HepG2 (cell line): ENCODE data around the gene ATAD3C. TPM values are rescaled to one million over a fixed set of nuclear protein-coding genes. Genes with fewer than 3 reads are reported as not detected.

Experiments used
- ATAC-seq: fragments of 200-7000 bp; cut with Tn5 transposase; 3 replicates; pipeline ENCODE4 v1.9.1; 2020; ENCODE audit warnings: mild to moderate bottlenecking, moderate library complexity
- BruUV-seq: library from RNA; stranded (reverse); fragments of 400-500 nt; replicated peaks from 2 replicates; lab custom pipeline; 2021; lab: Mats Ljungman, UMichigan
- CTCF ChIA-PET: fragments of 300-600 bp; formaldehyde crosslinking; extraction: SDS; loops from one replicate; lab custom pipeline; 2021; ENCODE audit warnings: low total read pairs, inconsistent platforms, low intra/inter-chr PET ratio; lab: Yijun Ruan, JAX
- POLR2A ChIA-PET: fragments of 350-600 bp; sonication (Branson Sonifier 250); formaldehyde crosslinking; loops from one replicate; lab custom pipeline; 2020; ENCODE audit warnings: antibody characterized with exemption, inconsistent platforms; lab: Yijun Ruan, JAX
- DNase-seq: peaks from one replicate; pipeline ENCODE4 v3.0.0-alpha.2; 2015; ENCODE audit warnings: low spot score
- FAIRE-seq: peaks from 3 replicates; lab custom pipeline; 2011; peaks lifted over from hg19 to GRCh38; lab: Jason Lieb, UNC
- H2AFZ ChIP-seq: one replicate; pipeline ENCODE4 v1.6.1; 2011; ENCODE audit warnings: low read length, inconsistent platforms
- H3K27ac ChIP-seq: fragments of 300-600 bp; 3 replicates; pipeline ENCODE4 v1.8.0; 2011; ENCODE audit warnings: mixed run types, mild to moderate bottlenecking, mixed read lengths, low read length, inconsistent platforms; ENCODE audit not compliant: insufficient read depth; ENCODE audit errors: extremely low read length
- H3K27me3 ChIP-seq, 2 experiments: fragments of 200-600 bp in 1 of 2; 2 replicates in 1 of 2; 3 replicates in 1 of 2; pipeline versions ENCODE4 v1.6.0 to v1.8.0; 2011; ENCODE audit warnings: low read length in 2 of 2, mild to moderate bottlenecking in 2 of 2, moderate library complexity in 2 of 2, inconsistent platforms in 1 of 2; ENCODE audit not compliant: insufficient read depth in 2 of 2, control insufficient read depth in 1 of 2
- H3K36me3 ChIP-seq, 2 experiments: fragments of 200-600 bp in 1 of 2; replicated peaks in 1 of 2; 2 replicates in 1 of 2; 3 replicates in 1 of 2; pipeline versions ENCODE4 v1.5.1 to v1.8.0; 2011; ENCODE audit warnings: low read length in 2 of 2, inconsistent platforms in 1 of 2; ENCODE audit not compliant: insufficient read depth in 2 of 2, control insufficient read depth in 1 of 2
- H3K4me1 ChIP-seq: 2 replicates; pipeline ENCODE4 v1.5.1; 2012; ENCODE audit warnings: low read length, inconsistent platforms; ENCODE audit not compliant: insufficient read depth
- H3K4me2 ChIP-seq: 2 replicates; pipeline ENCODE4 v1.6.0; 2011; ENCODE audit warnings: low read depth, low read length, inconsistent platforms
- H3K4me3 ChIP-seq, 3 experiments: fragments of 200-600 bp in 1 of 3; sonication (generic), shearing (Covaris generic) in 1 of 3; replicated peaks in 1 of 3; 2 replicates each; pipeline ENCODE4 v1.5.1; 2011 to 2016; ENCODE audit warnings: low read length in 3 of 3, inconsistent platforms in 2 of 3, low read depth in 2 of 3, mild to moderate bottlenecking in 2 of 3, control low read depth in 1 of 3, mixed read lengths in 1 of 3; ENCODE audit not compliant: insufficient read depth in 1 of 3
- H3K79me2 ChIP-seq: one replicate; pipeline ENCODE4 v1.6.1; 2011; ENCODE audit warnings: low read length, inconsistent platforms; ENCODE audit not compliant: insufficient read depth
- H3K9ac ChIP-seq: 2 replicates; pipeline ENCODE4 v1.6.0; 2011; ENCODE audit warnings: mild to moderate bottlenecking, low read depth, low read length, inconsistent platforms; ENCODE audit not compliant: insufficient read depth
- H3K9me3 ChIP-seq: 2 replicates; pipeline ENCODE4 v1.5.1; 2012; ENCODE audit warnings: mild to moderate bottlenecking, low read length
- H4K20me1 ChIP-seq: 2 replicates; pipeline ENCODE4 v1.6.0; 2011; ENCODE audit warnings: inconsistent platforms, mild to moderate bottlenecking, low read length, moderate library complexity; ENCODE audit not compliant: insufficient read depth
- ASH2L ChIP-seq: fragments of 300-600, 200-600 bp; sonication (generic); IDR thresholded peaks from 2 replicates; pipeline ENCODE4 v1.7.0; 2017; ENCODE audit warnings: low read depth, mild to moderate bottlenecking, moderate library complexity, mixed read lengths, low read length; ENCODE audit not compliant: insufficient read length
- RXRB ChIP-seq: IDR thresholded peaks from 2 replicates; pipeline ENCODE4 v1.6.1; 2016; ENCODE audit warnings: borderline replicate concordance, missing genetic modification reagents, missing compliant biosample characterization
- ZBTB38 ChIP-seq: sonication (generic); formaldehyde crosslinking; IDR thresholded peaks from 2 replicates; pipeline ENCODE4 v1.5.1; 2020; ENCODE audit warnings: mild to moderate bottlenecking, missing genetic modification reagents
- ZNF44 ChIP-seq: sonication (generic); formaldehyde crosslinking; IDR thresholded peaks from 2 replicates; pipeline ENCODE4 v1.5.1; 2020; ENCODE audit warnings: mild to moderate bottlenecking, missing genetic modification reagents
- WGBS: methylation state at CpG from one replicate; pipeline ENCODE4 v1.1.6; 2017; ENCODE audit warnings: low lambda C conversion rate; 5-methylcytosine and 5-hydroxymethylcytosine counted together
- in situ Hi-C: cut with HindIII; loops from 2 replicates; pipeline ENCODE4 v1.10.0; 2017; ENCODE audit warnings: low pct_unique_long_range_greater_than_20kb; ENCODE audit not compliant: extremely low pct_ligation_motif_present
- intact Hi-C: fragments of 100-400 bp; cut with micrococcal nuclease; formaldehyde crosslinking; loops from one replicate; pipeline ENCODE4 v1.10.0; 2022; ENCODE audit not compliant: unreplicated experiment
- polyA plus RNA-seq, 8 experiments: library from polyadenylated mRNA; depleted of rRNA in 3 of 8; stranded (reverse) in 7 of 8; unstranded in 1 of 8; fragments of >200 nt; fragmentation: Illumina TruSeq in 4 of 8; extraction: Trizol in 4 of 8; gene quantifications; 2 replicates each; pipeline versions ENCODE4 v1.2.1 to v1.2.3, GENCODE V29; 2011 to 2016; ENCODE audit warnings: low read depth in 4 of 8, missing spikeins in 1 of 8, mixed read lengths in 1 of 8; ENCODE audit not compliant: insufficient read depth in 1 of 8
- total RNA-seq, 5 experiments: library from RNA; depleted of rRNA; stranded (reverse); fragments of >200 nt; fragmentation: Illumina TruSeq; extraction: Trizol; gene quantifications; 2 replicates each; pipeline ENCODE4 v1.2.3, GENCODE V29; 2016; ENCODE audit warnings: low read depth in 1 of 5
- TF ChIP-seq, protein P1 (sequence below): sonication (generic); formaldehyde crosslinking; IDR thresholded peaks from 2 replicates; pipeline ENCODE4 v1.5.1; 2020; ENCODE audit warnings: mild to moderate bottlenecking, moderate library complexity, missing genetic modification reagents
- TF ChIP-seq, protein P2 (sequence below): sonication (generic); formaldehyde crosslinking; IDR thresholded peaks from 2 replicates; pipeline ENCODE4; 2020; ENCODE audit warnings: missing genetic modification reagents, mild to moderate bottlenecking, borderline replicate concordance

The ATAD3C gene
- total and polyA plus RNA-seq, 2 of the 13 experiments (the other 11 are each of a cell fraction or from before 2014, with no cell fraction given): 2.4 to 3.2 TPM

DNA sequence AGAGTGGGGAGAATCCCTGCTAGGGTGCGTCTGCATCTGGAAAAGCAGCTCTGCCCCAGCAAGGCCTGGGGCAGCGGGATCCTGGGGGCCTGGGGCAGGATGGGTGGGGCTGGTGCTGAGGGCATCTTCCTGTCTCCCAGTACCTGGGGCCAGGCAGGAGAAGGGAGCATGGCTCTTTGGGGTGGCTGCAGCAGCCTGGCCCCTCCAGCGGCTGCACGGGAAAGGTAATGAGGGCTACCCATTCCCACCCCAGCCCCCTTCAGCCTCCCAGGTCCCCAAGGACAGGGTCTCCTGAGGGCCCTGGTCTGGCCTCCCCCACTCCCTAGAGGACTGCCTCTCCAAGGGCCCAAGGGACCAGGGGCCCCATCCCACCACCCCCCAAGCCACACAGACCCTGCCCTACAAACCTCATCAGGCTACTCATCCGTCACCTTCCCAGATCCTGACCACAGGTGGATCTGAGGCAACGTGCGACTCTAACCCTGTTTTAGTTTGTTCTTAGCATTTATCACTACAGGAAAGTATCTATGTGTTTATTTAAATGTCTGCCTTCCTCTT, 27.5 kb upstream of the ATAD3C start:
- POLR2A ChIA-PET: interaction anchor here (0.8 to 3.5 kb wide), 6 partner anchors 10 to 89 kb away, joined by 3 to 126 read pairs (median 26); partner anchors contain the start of genes ATAD3A, AURKAIP1, MRPL20 and VWA1
- Histone ChIP-seq H2AFZ (no peak overlapping the region), H3K4me1 (peaks cover 65% of the 10 kb centered on the region), H3K4me2 (peak overlapping the region; percentile 97; the same call in 1 of the 2 replicates), H3K79me2 (peaks cover 12% of the 10 kb centered on the region), H3K27me3 (no peaks in the 10 kb centered on the region; a peak in 1 of 5 replicates), H3K27ac (peak overlapping the region; percentile 13), H4K20me1 (no peaks in the 10 kb centered on the region), H3K4me3 (peak overlapping the region in 1 of 3 experiments; percentile 70; a peak in 3 of 6 replicates), H3K36me3 (no peaks in the 10 kb centered on the region), H3K9me3 (no peaks in the 10 kb centered on the region), H3K9ac (peak overlapping the region; percentile 79; the same call in 1 of the 2 replicates)
- BruUV-seq: no TSS peak
- TF ChIP-seq ZBTB38 (CRISPR knock-in tag) (peak; percentile 47; the same call in 1 of the 2 replicates), ZNF44 (CRISPR knock-in tag) (no peak), ASH2L (no peak), RXRB (CRISPR knock-in tag) (no peak)
- TF ChIP-seq, protein P1, sequence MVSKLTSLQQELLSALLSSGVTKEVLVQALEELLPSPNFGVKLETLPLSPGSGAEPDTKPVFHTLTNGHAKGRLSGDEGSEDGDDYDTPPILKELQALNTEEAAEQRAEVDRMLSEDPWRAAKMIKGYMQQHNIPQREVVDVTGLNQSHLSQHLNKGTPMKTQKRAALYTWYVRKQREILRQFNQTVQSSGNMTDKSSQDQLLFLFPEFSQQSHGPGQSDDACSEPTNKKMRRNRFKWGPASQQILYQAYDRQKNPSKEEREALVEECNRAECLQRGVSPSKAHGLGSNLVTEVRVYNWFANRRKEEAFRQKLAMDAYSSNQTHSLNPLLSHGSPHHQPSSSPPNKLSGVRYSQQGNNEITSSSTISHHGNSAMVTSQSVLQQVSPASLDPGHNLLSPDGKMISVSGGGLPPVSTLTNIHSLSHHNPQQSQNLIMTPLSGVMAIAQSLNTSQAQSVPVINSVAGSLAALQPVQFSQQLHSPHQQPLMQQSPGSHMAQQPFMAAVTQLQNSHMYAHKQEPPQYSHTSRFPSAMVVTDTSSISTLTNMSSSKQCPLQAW (CRISPR knock-in tag): no peak
- TF ChIP-seq, protein P2, sequence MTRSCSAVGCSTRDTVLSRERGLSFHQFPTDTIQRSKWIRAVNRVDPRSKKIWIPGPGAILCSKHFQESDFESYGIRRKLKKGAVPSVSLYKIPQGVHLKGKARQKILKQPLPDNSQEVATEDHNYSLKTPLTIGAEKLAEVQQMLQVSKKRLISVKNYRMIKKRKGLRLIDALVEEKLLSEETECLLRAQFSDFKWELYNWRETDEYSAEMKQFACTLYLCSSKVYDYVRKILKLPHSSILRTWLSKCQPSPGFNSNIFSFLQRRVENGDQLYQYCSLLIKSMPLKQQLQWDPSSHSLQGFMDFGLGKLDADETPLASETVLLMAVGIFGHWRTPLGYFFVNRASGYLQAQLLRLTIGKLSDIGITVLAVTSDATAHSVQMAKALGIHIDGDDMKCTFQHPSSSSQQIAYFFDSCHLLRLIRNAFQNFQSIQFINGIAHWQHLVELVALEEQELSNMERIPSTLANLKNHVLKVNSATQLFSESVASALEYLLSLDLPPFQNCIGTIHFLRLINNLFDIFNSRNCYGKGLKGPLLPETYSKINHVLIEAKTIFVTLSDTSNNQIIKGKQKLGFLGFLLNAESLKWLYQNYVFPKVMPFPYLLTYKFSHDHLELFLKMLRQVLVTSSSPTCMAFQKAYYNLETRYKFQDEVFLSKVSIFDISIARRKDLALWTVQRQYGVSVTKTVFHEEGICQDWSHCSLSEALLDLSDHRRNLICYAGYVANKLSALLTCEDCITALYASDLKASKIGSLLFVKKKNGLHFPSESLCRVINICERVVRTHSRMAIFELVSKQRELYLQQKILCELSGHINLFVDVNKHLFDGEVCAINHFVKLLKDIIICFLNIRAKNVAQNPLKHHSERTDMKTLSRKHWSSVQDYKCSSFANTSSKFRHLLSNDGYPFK (CRISPR knock-in tag): no peak
- DNase-seq (no peak), ATAC-seq (no peak), FAIRE-seq (no peak)
- in situ Hi-C loops (no loop called here), intact Hi-C loops (no loop called here)
- CTCF ChIA-PET: no interaction called here
- 68% methylated on average over 3 of the region's 7 CpGs for WGBS
